Stimulated activated CD4-positive, alpha-beta T cell treated with anti-CD3 and anti-CD28 coated beads, Interleukin-15, amount 100 ng/mL, for 1 hour (primary cell): ENCODE measurements around the gene GRAMD2A.
A peak's percentile ranks its signal among the peaks of the same experiment; 100 is the strongest.

ENCODE experiments used
- DNase-seq, 2 donors: peaks; one replicate each; pipeline ENCODE4 v3.0.0-alpha.2; 2020; ENCODE audit warnings: low read depth in 1 of 2, low spot score in 1 of 2

GRAMD2A gene

DNA sequence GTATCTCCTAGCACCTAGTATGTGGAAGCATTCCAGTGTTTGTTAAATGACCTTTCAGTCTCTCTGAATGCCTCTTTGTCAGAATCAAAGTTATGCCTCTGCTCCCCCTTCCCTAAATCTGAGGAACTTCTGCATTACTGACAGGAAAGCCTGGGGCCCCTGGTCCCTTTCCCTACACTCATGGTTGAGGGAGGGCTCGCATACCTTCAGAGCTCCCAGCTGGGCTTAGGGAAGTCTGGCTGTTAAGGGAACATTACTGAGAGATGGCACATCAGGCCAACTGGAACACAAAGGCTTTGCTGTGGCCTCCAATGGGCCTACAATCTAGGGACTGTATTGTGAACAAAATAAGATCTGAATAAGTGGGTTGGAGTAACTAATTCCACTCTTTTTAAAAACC lies 23.1 kb upstream of the GRAMD2A start:
- no peak for DNase-seq

GRCh38 chr15:72217216-72217615 lies 19.6 kb upstream of the GRAMD2A start:
- no peak for DNase-seq

DNA sequence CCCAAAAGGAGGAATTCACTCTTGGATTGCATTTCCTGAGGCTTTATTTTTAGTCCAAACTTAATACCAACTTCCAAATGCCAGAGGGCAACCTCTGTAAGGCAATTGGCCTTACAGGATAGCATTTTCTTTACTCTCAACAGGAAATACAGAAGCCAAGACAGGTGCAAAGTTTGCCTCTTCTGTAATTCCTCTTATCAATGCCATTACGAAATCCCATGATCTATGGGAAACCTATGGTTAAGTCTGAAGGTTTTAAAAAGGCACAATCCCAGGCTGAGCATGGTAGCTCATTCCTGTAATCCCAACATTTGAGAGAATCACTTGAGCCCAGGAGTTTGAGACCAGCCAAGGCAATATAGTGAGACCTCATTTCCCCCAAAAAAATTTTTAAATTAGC lies 18.5 kb upstream of the GRAMD2A start:
- no peak for DNase-seq

DNA sequence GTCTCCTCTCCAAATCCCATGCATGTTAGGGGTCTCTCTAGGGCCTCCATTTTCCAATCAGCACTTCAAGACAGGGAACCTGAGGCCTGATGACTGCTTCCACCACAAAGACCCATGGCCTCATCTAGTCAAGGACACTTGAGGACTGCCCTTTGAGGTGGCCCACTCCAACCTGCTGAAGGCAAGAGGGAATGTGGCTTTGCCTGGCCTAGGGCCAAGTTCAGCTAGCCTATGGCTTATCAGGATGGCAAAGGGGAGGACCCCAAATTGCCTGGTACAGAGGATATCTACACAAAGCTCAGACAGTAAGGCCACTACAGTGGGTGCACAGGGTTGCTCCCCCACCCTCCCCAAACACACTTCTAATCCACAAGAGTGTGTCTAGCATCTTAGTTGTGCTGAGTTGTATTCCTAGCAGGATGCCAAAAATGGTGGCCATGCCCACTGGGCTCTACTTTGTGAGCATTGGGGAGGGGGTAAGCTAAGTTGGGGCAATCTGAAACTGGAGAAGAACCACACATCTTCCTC lies 10.0 kb upstream of the GRAMD2A start:
- no peak for DNase-seq

- DNase-seq: no peak
Measured at GRCh38 chr15:72206677-72207000, 9.1 kb upstream of the GRAMD2A start.

DNA sequence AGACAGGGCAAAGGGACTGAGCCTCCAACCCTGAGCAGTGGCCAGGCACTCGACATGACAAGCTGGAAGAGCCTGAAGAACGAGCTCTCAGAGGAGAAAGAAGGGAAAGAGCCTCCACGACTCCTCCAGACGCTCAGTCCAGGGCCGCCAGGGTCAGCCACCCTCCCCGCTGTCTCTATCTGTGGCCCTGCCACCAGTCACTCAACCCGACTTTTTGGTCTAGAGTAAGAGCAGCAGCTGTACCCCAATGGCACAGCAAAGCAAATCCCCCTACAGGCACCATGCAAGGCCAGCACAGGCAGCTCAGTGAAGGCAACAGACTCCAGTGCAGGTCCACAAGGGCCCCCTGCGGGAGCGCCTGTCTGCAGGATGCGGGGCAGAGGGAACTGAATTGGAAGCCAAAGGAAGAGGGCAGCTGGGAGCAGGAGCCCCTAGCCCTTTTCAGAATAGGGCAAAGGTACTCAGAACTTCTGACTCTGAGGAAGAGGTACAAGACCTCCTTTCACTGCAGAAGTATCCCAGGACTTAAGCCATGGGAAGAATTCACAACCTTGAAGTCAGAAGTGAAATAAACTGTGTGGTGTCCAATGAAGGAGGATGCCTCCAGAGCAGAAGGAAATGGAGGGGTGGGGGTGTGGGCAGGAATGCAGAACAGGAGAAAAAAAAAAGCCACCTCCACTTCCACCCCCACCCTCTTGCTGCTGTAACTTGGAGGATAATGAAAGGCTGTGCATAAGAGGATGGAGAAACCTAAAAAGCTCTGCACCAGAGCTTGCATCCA lies 8.5 kb upstream of the GRAMD2A start:
- no peak for DNase-seq

DNA sequence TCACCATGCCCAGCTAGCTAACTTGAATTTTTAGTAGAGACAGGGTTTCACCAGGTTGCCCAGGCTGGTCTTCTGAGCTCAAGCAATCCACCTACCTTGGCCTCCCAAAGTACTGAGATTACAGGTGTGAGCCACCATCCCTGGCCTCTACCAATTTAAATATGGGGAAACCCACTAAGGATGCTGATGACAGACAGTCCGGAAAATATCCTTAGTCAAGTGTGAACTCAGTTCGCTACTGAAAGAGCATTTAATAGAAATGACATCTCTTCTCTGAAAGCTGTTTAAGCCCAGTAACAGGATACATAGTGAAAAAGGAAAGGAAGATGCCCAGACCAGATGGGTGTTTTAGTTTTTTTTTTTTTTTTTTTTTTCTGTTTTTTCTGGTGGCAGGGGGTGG lies 7.7 kb upstream of the GRAMD2A start:
- DNase-seq: no peak

GRCh38 chr15:72203507-72203837 lies 5.9 kb upstream of the GRAMD2A start:
- no peak for DNase-seq

GRCh38 chr15:72202801-72203506 lies 5.4 kb upstream of the GRAMD2A start:
- no peak for DNase-seq

GRCh38 chr15:72202302-72202701 lies 4.7 kb upstream of the GRAMD2A start:
- DNase-seq: no peak

DNA sequence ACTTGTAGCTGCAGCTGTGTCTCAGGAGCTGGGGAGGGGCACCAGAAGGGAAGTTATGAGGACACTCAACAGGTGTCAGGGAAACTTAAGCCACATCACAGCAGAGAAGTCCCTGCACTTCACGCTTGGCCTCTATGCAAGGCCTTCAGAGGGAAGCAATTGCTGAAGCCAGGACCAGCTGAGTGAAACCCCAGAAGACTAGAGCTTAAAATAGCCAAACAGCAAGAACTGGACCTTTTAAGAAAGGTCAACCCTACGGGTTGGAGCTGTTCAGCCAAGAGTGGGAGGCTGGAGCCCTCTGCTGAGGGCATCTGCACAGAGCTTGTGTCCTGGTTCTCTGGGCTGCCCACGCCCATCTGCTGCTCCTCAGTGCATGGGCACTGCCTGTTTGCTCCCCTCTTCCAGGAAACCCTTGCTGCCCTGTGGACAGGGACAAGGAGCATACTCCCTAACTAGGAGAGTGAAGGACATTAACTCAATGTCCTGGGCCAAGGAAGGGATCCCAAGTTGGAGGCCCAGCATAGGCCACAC lies 3.9 kb upstream of the GRAMD2A start:
- DNase-seq: no peak

DNA sequence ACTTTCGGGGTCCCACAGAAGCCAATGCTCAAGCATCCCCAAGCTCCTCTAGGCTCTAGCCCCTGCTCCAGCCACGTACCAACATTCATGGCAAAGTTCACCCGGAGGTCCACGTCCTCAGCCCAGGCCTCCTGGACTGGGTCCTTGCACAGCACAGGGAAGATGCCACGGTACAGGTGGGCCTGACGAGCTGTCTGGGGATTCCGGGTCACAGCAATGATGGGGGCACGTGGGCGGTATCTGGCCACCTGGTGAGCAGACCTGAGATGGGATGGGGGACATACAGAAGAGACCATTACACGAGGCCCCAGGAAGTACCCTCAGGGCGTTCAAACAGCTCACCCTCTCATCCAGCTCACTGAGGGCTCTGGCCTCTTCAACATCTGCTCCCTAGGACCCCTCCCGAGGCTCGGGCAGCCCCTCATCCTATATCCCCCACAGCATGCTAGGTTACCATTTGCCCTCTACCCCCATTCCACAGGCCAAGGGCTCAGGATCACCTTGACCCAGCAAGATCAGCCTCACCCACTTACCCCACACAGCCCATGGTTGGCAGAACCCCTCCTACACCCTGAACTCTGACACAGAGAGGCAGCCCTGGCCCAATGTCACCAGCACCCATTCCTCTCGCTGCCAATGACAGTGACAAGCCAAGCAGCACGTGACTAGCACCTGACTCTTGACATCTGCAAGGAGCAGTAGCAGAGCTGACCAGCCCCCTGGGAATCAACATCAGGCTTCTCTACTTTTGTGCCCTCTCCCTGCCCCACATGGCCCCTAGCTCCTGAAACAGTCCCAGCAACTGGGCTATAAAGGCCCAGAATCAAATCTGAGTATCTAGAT lies 3.0 kb upstream of the GRAMD2A start:
- no peak for DNase-seq

DNA sequence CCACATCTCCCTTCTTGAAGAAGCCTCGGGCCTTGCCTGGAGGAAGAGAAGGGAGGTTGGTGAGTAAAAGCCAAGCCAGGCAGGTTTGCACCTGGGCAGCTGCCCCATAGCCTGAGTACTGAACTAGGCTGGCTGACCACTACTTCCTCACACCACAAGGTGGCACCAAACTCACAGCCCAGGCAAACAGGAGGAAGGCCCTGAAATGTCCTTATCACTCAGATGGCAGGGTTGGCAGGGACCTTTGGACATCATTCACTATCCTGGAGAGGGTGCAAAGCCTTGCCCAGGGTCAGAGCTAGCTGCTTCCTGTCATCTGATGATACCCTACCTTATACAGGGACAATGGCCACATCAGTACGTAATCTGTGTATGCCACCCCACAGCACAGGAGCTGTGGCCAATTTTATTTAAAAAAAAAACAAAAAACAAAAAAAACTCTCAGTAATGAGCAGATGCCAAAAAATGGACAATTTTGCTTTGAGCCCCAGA lies 2.2 kb upstream of the GRAMD2A start:
- DNase-seq: peak; percentile 50 to 62

DNA sequence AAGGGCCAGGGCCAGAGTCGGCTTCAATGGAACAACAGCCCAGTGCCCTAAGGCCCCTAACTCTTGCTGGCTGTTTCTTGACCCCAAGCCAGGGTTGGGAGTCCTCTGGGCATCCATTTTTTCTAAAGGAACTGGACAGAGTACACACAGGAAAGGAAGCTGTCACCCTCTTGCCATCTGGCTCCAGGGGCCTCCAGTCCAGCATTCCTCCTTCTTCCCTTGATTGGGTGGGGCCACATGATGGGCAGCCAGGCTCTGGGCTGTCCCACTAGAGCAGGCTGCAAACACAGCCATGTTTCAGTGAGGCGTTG lies 1.6 kb upstream of the GRAMD2A start:
- DNase-seq: no peak

DNA sequence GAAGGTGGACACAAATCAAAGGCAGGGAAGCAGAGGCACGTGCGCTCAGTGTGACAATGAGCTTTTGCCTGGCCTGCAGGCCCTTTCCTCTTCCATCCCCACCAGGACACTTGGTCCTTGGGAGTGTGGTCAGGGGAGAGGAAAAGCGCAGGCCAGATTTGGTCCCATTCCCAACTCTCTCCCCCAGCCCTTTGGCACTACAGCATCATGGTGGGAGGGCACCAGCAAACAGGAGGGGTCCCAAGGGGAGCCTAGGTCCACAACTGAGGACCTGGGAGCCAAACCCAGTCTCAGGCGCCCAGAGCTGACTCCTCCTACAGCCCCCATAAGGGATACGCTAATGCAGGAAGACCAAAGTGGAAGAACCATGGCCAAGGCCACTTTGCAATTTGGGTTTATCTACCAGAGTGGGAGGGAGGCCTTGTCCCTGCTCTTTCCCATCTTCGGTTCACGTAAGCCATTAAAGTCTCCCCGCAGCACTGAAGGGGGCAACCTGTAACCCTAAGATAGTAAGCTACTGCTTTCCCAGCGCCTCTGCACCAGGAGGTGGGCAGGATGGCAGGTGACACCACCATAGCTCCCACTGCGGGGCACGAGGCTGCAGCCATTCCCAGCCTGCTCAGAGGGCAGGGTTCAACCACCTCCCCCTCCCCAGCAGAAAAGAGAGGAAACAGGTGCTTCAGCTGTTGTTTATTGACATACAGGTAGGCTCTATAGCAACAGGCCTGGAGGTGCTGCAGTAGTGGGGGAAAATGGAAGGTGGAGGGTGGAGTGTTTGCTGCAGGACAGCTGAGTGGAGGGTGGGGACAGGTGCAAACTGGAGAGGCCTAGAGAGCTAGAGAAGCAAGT lies 993 bp upstream of the GRAMD2A start:
- DNase-seq: no peak

- no peak for DNase-seq
Measured at GRCh38 chr15:72197041-72197459, 537 bp downstream of the GRAMD2A start.

GRCh38 chr15:72196409-72197040 lies 1.1 kb downstream of the GRAMD2A start:
- no peak for DNase-seq

- DNase-seq: no peak
Measured at GRCh38 chr15:72195101-72195511, 2.5 kb downstream of the GRAMD2A start.

DNA sequence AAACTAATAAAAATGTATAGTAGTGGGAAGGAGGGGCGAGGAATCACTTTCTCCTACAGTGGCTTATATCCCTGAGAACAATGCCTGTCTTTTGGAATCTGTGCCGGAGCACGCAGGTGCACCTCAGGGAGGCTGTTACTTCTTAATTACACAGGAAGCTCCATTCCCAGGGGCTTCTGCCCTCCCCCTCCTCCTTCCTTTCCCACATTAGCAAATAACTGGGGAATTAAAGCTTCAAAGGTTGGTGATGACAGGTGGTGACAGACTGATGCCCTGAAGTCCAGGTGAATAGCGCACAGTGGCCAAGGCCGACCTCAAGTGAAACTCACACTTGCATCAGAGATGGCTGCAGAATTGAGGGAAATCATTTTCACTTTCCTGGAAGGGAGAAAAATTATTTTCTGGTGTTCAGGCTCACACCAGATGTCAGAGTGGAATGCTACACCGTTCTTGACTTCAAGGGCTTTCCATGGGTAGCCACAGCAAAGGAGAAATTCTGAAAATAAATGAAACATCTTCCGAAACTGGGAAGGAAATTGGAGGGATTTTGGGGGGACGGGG lies 3.7 kb downstream of the GRAMD2A start:
- no peak for DNase-seq

- no peak for DNase-seq
Measured at GRCh38 chr15:72192416-72192815, 5.2 kb downstream of the GRAMD2A start.
